PC-9 (cell line): ENCODE data around the gene MAGI3.

Source experiments
- CTCF ChIP-seq: fragments of 200-600 bp; sonication (generic); conservative IDR thresholded peaks from 2 replicates; pipeline ENCODE4 v1.6.1; 2017; ENCODE audit warnings: mixed run types, antibody characterized with exemption, mild to moderate bottlenecking, moderate library complexity
- EZH2 ChIP-seq: fragments of 200-600 bp; sonication (generic); IDR thresholded peaks from 2 replicates; pipeline ENCODE4 v1.8.0; 2017; ENCODE audit warnings: antibody characterized with exemption, low read depth

GRCh38 chr1:113392541-113393128 lies 2.3 kb downstream of the MAGI3 start:
- TF ChIP-seq CTCF (no peak), EZH2 (no peak)
